COR-L47 (cell line): Measurements from ENCODE around the gene RAB43.
"Not testable (repeated sequence)": the region's sequence is repeated elsewhere in the genome, so short reads cannot be mapped to it uniquely, and the experiment has no call there.

Experiments used
- DNase-seq: peaks from one replicate; lab custom pipeline; 2025; lab: John Stamatoyannopoulos, UW

Gene RAB43

DNA sequence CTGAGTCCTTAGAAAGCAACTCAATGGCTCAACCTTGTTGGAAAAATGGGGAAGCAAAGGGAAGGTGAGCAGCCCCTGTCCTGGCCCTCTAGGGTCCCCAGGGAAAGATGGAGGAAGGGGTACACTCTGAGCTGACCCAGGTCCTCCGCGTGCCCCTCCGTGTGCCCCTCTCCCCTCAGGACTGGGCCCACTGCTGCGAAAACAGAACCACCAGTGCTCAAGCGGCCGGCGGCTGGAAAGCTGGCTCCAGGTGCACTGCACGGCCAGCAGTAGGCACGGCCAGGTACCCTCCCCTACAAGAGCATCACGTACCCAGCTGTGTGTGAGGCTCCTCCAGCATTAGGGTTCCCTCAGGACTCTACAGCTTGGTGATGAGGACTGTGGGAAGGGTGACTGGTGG lies 26.3 kb downstream of the RAB43 start:
- DNase-seq = no peak

DNA sequence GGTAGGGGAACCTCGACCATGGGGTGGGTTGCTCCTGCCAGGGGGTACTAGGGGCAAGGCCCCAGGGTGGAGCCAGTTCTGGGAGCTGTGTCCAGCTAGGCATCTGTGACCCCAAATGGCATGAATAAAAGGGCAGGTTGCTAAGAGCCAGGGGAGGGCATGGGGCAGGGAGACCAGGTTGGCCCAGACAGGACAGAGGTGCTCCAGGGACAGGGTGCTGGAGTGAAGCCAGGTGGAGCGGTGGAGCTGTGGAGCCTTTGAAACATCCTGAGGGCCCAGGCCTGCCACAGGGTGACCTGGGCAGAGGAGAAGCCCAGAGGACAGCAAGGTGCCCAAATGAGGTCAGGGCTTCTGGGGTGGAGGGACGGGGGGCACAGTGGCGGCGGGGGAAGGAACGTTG lies 33.3 kb downstream of the RAB43 start:
- not testable (repeated sequence) for DNase-seq

DNA sequence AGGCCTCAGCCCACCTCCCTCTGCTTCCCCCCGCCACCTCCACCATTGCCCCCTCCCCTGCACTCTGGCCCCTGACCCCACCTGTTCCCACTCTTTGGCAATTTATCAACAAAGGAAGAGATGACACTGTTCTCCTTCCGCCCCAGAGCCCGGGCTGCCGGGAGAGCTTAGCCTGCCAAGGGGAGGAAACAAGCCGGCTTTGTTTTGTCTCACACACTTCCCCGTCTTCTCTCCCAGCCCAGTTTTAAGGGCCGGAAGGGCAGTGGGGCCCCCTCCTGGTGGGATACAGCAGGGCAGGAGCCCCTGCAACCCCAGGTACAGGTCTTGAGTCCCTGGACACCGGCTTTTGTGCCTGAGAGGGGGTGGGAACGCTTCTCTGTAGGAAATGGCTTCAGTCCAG lies 33.7 kb downstream of the RAB43 start:
- not testable (repeated sequence) for DNase-seq

DNA sequence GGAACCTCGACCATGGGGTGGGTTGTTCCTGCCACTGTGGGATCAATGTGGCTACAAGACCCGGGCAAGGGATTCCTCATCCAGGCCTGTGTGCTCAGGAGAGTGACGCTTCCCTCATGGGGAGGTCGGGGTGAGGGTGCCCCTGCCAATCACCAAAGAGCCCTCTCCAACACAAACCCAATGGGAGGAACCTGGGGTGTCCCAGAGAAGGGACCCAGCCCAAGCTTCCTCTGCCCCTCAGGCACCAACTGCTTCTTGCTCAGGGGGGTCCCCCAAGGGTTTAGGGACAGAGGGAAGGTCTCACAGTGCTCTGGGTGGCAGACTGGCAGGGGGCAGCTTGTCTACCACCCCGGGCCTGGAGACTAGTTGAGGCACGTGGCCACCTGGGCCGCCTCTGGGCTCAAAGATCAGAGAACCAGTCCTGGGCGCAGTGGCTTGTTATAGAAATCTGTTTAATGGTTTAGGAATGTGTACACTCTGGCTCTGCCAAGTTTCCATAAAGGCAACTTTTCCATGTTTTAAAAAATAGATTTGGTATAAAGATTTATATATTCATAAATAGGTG lies 34.4 kb downstream of the RAB43 start:
- DNase-seq = no peak

DNA sequence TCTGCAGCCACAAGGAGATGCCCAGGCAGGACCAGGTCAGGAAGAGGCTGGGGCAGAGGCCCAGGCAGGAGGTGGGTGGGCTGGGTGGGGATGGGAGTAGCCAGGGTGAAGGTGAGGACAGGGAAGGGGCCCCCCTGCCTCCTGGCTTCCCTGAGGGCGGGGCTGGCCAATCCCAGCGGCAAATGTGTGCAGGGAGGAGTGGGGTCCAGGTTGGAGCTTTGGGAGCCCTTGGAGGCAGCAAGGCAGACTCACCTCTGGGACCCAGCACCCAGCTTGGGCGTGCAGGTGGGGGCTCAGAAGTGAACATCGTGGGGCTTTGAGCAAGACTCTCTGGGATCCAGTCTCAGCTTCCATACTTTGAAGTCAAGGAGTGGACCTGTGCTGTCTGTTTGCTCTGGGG lies 35.8 kb downstream of the RAB43 start:
- DNase-seq = no peak

DNA sequence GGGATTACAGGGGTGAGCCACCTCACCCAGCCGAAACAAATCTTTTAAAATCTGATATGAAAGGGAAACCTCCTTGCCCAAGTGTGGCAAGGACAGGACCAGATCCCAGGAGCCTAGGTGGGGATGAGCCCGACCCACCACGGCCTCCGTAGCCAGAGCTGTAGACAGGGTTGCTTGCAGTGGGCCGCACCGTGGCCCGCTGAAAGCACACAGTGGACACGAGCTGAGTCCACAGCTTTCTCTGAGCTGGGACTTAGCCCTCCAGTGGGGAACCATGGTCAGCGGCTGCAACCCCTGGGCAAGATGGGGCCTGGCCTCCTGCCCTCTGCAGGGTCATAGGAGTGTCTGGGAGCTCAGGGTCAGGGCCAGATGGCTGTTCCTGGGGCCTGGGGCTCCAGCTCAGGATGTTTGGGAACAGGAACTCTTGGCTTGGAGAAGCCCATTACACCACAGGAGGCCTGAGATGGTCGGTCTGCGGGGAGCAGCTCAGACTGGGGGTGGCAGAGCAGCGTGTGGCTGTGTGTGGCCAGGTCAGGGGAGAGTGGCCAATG lies 36.4 kb downstream of the RAB43 start:
- no peak for DNase-seq

DNA sequence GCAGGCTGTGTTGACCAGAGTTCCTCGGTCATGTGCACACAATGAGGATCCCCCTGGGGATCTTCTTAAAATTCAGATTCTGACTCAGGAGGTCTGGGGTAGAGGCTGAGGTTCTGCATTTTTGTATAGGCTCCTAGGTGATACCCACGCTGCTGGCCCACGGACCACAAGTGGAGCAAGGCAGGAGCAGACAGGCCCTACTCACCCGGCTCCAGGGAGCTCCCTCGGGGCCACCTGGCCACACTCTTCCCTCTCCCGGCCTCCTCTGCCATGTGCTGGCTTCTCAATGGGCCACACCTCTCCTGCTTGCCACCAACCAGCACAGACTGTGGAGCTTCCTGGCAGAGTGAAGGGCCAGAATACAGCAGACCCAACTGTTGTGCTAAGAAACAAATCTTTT lies 37.1 kb downstream of the RAB43 start:
- no peak for DNase-seq

DNA sequence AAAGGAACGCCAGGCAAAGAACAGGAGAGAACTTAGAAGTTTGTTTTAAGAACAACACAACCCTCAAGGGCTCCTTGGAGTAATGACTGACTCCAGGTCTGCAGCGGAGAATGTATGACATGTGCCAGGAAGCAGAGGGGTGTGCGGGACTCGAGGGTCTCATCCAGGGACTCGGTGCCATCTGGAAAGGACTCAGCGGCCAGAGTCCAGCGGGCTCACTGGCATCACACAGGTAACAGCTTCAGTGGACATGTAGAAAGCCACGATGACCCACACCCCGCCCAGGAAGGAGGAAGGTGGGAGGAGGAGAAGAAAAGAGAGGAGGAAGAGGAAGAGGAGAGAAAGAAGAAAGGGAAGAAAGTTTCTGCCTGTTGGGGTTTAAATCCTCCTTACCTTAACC lies 39.6 kb downstream of the RAB43 start:
- no peak for DNase-seq

DNA sequence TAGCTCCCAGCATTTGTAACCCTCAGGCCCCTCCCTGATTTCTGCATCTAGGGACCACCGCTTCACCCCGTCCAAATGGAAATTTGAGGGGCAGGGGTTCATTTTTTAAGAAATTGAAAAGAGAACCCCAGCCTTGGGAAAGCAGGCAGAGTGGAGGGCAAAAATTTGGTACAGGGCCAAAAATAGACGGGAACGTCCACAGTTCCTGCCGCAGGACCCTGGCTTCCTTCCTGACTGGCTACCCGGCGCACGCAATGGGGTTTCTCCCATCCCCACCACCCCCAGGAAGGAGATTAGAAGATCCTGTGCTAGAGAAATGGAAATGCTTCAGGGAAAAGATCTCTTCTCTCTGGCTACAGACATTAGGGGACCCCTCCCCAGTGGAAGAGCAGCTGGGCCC lies 40.1 kb downstream of the RAB43 start:
- DNase-seq = no peak

DNA sequence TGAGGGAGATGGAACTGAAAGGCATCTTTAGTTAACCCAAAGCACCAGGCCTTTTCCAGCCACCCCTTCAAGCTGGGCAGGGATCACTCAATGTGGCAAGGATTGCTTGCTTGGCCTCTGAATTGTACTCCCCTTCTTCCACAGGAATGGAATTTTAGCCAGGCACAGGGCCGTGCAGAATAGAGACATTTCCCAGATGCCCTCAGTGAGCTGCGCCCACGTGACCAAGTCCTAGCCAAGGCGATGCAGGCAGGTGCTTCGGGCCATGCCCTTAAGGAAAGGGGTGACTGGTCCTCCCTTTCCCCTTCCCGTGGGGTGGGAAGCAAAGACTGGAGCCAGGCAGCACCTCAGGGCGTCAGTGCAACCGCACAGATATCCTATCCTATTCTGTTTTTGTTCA lies 43.1 kb downstream of the RAB43 start:
- no peak for DNase-seq

DNA sequence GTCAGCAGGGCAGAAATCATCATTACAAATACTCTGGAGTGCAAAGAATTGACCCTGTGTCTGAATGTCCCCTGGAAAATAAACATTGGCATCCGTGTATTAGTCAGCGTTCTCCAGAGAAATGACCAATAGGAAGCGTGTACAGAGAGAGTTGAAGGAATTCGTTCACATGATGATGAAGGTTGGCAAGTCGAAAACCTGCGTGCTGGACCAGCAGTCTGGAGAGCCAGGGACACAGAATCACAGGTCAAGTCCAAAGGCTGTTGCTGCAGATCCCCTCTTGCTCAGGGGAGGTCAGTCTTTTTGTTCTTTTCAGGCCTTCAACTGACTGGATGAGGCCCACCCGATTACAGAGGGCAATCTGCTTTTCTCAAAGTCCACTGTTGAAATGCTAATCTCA lies 44.4 kb downstream of the RAB43 start:
- no peak for DNase-seq

DNA sequence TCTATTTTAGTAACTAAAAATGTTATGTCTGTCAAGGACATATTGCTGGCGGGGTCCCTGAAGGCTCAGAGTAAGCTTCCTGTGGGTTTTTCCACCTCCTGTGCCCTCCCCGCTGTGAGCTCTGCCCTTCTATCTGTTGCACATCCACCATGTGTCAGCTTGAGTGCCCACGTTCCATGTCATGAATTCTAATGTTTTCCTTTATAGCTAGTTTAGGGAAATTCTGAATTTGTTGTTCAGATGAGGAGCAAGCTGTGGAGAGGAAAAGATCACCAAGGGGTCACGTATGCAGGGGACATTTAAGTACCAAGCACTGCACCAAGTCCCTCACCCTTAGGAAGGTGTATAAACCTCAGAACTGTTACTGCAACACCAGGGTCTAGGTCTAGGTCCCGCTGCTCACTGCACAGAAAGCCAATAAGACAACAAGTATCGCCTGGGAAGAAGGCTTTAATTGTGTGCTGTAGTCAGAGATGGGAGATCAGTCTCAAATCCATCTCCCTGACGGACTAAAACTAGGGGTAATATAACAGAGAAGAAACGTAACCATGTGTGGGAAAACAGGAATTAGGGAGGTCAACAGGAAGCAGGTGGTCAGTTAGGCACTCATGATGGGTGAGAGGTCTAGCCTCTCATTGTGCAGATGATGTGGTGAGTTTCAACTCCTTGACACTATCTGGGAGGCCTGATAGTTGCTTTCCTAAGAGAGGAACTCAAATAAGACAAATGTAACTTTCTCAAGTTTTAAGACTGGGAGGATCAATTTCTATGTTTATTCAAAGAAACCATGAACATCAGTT lies 51.3 kb downstream of the RAB43 start:
- DNase-seq = no peak

DNA sequence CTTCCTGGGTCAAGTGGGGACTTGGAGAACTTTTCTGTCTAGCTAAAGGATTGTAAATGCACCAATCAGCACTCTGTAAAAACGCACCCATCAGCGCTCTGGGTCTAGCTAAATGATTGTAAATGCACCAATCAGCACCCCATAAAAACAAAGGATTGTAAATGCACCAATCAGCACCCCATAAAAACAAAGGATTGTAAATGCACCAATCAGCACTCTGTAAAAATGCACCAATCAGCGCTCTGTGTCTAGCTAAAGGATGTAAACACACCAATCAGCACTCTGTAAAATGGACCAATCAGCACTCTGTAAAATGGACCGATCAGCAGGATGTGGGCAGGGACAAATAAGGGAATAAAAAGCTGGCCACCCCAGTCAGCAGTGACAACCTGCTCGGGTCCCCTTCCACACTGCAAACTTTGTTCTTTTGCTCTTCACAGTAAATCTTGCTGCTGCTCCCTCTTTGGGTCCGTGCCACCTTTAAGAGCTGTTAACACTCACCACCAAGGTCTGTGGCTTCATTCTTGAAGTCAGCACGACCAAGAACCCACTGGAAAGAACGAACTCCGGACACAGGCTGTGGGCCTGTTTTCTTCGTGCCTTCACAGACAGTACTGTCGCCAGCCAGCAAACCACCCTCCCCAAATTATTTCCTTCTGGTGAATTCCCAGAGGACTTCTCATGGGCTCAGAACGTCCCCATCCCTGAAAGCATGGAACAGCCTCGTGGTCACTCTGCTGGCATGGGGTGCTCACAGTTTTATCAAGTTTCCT lies 52.1 kb downstream of the RAB43 start:
- not testable (repeated sequence) for DNase-seq

DNA sequence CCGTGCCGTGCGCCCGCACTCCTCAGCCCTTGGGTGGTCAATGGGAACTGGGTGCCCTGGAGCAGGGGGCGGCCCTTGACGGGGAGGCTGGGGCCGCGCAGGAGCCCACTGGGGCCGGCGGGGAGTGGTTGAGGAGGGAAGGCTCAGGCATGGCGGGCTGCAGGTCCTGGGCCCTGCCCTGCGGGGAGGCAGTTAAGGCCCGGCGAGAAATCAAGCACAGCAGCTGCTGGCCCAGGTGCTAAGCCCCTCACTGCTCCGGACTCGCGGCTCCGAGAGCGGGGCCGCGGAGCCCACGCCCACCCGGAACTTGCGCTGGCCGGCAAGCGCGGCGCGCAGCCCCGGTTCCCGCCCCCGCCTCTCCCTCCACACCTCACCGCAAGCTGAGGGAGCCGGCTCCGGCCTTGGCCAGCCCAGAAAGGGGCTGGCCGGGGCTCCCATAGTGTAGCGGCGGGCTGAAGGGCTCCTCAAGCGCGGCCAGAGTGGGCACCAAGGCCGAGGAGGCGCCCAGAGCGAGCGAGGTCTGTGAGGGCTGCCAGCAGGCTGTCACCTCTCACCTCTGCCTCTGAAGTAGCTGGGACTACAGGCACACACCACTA lies 53.2 kb downstream of the RAB43 start:
- DNase-seq = no peak

DNA sequence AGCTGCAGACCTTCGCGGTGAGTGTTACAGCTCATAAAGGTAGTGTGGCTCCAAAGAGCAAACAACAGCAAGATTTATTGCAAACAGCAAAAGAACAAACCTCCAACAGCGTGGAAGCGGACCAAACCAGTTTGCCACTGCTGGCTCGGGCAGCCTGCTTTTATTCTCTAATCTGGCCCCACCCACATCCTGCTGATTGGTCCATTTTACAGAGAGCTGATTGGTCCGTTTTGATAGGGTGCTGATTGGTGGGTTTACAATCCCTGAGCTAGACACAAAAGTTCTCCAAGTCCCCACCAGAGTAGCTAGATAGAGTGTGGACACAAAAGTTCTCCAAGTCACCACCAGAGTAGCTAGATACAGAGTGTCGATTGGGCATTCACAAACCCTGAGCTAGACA lies 53.9 kb downstream of the RAB43 start:
- DNase-seq = not testable (repeated sequence)

DNA sequence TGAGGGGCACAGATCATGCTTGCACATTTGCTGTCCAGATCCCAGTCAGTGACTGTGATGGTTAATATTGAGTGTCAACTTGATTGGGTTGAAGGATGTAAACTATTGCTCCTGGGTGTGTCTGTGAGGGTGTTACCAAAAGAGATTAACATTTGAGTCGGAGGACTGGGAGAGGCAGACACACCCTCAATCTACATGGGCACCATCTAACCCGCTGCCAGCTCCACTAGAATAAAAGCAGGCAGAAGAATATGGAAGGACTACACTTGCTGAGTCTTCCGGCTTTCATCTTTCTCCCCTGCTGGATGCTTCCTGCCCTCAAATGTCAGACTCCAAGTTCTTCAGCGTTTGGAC lies 55.9 kb downstream of the RAB43 start:
- no peak for DNase-seq

DNA sequence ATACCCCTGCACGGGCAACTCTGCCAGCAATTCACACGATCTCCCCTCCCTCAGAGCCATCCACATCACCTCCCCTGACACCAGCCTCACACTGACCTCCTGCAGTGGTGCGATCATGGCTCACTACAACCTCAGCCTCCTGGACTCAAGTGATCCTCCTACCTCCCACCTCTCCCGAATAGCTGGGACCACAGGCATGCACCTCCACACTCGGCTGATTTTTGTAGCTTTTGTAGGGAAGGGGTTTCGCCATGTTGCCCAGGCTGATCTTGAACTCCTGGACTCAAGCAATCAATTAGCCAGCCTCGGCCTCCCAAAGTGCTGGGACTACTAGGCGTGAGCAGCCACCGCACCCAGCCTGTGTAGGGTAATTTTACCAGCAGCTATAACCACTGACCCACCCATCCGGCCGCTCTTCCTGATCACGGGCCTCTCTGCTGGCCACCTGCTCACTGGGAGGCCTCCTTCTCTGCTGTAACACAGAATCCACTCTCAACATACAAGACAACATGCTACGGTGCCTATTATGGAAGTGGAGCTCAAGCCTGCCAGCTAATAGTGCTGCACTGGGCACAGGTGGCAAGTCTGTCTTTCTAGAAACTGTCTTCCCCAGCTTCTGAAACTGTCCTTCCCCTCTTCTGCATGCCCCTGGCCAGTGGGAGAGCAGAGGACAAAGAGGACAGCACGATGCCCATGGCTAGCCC lies 56.4 kb downstream of the RAB43 start:
- no peak for DNase-seq

DNA sequence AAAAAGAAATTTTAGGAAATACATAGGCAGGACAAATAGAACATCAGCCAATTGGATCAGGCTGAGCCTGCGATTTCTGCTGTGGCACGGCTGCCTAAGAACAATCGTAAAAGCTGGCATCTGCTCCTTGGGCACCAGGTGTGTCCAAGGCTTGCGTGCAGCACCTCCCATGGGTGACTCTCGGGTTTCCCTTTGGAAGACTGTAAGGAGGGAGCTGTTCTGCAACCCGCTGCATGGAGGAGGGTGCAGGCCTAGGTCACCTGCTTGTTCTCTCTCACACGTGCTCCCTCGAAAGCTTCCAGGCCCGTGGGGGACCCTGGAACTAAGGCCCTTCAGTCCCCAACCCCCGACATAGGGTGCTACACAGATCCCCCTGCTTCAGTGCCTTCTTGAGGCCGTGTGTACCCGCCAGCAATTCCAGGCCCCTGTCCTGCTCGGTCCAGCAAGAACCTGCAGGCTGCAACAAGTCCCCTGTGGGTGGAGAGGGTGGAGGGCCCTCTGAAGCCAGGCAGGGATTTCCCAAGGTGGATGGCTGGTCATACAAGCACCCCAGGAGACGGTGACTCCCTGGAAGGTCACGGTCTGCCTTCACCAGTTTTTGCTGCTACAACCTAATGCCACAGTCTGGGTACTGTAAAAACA lies 57.6 kb downstream of the RAB43 start:
- DNase-seq = no peak

DNA sequence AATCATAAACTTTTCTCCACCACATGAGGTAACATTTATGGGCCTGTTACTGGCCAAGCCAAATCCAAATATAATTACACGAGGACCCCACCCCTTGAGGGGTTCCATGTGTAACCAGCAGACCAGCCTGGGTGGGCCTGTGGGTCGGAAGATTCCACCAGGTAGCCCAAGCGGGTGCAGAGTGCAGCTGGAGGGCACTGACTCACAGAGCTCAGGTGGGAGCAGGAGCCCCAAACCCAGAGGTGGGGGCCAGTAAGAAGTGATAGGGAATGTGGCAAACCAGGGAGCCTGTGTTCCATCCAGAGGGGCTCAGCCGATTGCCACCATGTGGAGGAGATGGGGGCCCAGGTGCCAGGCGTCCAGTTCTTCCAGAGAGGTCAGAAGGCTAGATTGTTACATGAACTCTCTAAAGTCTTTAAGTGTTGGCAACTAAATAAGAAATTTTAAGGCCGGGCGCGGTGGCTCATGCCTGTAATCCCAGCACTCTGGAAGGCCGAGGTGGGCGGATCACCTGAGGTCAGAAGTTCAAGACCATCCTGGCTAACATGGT lies 58.4 kb downstream of the RAB43 start:
- DNase-seq = no peak

DNA sequence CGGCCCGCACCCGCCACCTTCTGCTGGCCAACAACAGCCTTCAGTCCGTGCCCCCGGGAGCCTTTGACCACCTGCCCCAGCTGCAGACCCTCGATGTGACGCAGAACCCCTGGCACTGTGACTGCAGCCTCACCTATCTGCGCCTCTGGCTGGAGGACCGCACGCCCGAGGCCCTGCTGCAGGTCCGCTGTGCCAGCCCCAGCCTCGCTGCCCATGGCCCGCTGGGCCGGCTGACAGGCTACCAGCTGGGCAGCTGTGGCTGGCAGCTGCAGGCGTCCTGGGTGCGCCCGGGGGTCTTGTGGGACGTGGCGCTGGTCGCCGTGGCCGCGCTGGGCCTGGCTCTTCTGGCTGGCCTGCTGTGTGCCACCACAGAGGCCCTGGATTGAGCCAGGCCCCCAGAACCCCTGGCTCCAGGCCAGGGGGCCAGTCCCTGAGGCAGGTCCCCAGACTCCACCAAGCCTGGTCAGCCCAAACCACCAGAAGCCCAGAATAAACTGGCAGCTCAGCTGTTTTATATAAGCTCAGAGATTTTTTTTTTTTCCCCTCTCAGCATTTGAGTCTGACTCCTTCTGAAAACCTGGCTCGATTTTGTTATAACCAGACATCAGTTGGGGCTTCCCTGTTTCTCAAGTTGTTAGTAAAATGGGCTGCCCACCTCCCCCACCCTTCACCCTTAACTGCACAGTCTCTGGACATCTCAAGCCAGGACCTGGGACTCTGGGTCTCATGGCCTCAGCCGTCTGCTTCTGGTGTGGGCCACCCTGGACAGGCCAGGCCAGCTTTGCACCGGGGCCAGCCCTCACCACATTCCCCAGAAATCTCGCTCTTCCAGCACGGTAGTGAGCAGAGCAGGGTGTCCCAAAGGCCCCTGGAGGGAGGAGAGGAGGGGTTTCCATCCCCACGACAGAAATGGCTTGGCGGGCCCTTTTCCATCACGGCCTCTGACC lies 59.4 kb downstream of the RAB43 start:
- DNase-seq = no peak
